Stimulated activated naive CD8-positive, alpha-beta T cell treated with anti-CD3 and anti-CD28 coated beads, Interleukin-15, Interleukin-2, amounts not matched to agents 100 U/mL and 50 U/mL, for 24 hours (primary cell): ENCODE results near the gene ALK.

Experiments used
- ATAC-seq: fragments of 150-1000 bp; cut with Tn5 transposase; one replicate; pipeline ENCODE4 v1.10.0; 2021
- DNase-seq: peaks from one replicate; pipeline ENCODE4 v3.0.0; 2021

Gene ALK

DNA sequence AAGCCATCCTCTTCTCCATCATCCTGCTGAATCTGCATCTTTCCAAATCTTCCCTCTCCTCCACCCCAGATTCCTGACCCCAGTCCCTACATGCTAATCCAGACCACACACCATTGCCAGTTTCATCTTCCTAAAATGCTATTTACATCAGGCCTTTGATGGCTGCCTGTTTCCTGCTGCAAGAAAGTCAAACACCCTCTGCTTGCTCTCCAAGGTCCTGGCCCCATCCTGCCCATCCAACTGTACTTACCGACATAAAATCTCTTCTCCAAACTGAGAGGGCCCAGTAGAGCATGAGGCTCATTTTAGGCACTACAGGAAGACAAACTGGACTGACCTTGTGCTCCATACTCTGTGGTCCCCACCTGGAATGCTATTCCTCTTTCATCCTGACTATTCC lies 19.0 kb downstream of the ALK start:
- no peak for ATAC-seq

DNA sequence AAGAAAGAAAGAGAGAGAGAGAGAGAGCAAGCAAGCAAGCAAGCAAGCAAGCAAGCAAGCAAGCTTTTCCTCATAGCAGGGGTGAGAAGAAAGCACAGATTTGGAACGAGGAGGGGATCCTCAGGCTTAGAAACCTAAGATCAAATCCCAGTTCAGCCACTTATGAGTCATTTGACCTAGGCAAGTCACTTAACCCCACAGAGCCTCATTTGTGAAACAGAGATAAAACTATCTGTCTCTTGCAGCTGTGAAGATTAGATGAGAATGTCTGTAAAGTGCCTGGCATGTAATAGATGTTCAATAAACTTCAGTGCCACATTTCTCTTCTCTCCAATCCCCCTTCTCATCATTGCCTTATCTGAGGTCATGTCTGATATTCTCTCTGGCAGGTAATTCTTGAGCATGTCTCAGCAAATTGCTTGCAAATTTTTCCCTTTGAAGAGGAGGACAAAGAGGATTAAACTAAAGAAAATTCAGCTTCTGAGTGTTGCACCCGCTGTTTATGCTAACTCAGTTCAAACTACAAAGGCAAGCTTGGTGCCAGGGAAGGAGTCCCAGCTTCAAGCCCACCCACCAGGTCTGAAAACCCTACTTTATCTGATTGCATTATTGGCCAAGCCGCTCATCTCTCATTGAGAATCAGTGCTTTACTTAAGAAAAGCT lies 20.3 kb downstream of the ALK start:
- ATAC-seq (no peak), DNase-seq (no peak)

More for the DNA sequence above, 19.0 kb downstream of the ALK start:
- no peak for DNase-seq

DNA sequence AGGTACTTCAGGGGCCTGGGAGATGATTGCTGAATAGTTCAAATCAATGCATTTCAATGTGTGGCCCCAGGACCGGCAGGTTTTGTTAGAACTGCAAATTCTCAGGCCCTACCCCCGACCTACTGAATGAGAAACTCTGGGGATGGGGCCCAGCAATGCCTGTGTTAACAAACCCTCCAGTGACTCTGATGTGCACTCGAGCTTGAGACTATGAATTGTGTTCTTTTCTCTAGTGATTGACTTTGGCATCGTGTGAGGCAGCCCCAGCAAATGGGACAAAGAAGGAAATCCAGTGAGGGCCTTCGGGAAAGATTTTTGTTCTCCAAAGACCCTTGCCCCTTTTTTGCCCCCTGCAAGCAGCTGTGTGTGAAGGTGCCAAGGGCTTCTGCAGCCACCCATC lies 22.4 kb downstream of the ALK start:
- ATAC-seq (no peak), DNase-seq (no peak)

DNA sequence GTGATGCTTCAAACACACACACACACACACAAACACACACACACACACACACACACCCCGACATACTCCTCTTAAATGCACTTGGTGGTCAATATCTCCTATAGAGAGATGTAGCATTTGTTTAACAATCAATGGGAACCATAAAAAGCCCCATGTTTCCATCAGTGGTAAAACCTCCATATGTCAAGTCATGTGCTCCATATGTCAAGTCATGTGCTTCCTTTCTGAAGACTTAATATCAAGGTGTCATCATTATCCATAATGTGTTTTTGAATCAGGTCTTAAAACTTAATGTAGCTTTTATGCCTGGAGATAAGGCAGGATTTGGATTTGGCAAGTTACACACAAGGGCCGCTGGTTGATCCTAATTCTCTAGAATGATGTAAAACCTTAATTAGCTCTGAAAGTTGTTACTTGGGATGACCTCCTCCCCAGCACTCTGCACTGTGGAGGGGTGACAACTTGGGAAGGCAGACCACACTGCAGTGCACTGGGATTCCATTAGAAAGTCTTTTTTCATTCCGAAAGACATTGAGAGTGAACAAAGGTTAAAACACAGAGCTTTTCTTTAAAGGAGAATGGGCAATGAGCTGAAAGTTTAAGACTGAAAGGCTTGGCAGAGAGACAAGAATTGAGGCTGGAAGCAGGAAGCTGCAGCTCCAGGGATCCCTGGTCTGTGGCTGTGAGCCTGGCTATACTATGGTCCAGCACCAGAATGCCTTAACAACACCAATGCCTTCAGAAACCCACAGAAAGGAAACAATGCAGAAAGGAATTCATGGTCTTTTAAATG lies 26.4 kb downstream of the ALK start:
- no peak for ATAC-seq

DNA sequence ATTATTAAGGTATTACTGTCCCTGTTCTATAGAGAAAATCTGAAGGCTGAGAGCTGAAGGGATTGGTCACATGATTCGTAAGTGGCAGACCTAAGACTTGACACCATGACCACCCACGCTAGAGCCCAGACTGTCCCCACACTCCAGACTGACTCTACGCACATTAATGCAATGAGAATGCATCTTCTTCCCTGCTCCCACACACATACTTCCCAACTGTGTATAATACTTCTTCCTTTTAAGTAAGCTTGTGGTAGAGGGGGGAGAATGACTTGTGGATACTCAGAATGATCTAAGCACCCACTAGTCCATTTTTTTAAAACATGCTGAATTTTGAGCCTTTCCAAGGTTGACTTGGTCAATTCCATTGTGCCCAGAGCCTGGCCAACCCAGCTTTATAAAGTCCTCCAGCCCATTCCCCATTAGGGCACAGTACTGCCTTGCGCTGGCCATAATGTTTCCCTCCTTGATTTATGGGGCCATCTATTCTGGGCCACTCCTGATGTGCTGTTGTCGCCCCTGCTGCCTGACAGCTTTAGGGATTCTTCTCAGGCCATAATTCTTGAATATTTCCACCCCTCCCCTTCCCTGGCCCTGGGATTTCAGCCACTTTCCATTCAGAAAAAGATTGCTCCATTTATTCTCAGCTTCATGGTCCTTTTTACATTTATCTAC lies 28.7 kb downstream of the ALK start:
- ATAC-seq (no peak), DNase-seq (no peak)

More for the DNA sequence above, 26.4 kb downstream of the ALK start:
- no peak for DNase-seq

DNA sequence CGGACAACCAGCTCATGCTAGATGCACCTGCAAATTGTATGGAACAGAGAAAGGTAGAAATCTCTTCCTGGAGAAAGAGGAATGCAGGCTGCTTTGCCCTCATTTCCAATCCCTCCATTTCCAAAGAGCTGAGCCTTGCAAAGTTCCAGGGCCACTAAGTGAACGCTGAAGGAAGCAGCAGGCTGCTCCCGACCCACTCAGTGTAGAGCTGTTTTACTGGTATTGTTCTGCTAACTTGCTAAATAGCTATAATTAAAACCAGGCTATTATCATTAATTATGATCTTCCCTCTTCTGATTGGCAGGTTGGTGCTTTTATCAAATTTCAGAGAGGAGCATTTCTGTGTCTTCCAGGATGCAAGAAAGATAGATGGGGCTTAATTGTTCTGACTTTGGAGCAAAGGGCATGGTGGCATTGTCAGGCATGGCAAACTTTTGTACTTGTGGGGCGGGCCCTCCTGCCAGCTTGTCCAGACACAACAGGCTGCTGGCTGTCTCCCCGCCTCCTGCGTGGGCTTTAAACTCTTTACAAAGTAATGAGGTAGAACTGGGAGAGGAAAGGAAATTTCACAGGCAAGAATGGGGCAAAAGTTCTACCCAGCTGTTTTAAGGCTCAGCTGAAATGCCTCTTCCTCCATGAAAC lies 40.2 kb downstream of the ALK start:
- DNase-seq: no peak
- no peak for ATAC-seq

DNA sequence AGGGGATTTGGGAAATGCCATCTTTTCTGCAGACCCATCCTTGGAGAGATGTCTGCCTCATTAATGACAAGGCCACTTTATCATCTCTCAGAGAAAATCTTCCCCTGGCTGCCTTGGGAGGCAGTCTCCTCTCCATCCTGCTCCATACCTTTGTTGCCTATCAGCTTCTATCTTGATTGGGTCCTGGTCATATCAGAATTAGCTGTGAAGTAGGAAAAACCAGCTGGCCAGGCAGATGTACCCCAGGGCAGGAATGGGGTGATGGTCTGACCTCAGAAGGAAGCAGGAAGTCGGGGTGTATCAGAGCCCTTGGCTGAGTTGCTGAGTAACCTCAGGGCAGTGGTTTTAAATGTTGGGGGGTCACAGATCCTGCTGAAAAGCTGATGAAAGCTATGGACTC lies 41.3 kb downstream of the ALK start:
- no peak for DNase-seq
- no peak for ATAC-seq

DNA sequence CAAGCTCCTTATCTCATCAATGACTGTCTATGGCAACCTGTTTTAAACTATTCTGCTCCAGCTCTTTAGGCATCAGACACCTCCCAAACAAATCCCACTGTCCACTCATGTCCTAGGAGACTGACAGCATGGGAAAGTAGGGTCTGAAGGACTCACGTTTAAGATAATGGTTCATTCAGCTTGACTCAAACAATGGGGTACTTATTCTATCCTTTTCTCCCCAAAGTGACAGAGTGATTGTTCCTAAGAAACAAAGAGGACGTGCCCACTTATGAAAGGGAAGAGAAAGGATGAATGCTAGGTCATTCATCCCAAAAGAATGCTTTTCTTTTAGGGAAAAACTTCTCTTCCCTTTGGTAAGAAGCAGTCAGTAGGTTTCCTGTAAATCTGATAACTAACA lies 41.9 kb downstream of the ALK start:
- DNase-seq (no peak), ATAC-seq (no peak)

DNA sequence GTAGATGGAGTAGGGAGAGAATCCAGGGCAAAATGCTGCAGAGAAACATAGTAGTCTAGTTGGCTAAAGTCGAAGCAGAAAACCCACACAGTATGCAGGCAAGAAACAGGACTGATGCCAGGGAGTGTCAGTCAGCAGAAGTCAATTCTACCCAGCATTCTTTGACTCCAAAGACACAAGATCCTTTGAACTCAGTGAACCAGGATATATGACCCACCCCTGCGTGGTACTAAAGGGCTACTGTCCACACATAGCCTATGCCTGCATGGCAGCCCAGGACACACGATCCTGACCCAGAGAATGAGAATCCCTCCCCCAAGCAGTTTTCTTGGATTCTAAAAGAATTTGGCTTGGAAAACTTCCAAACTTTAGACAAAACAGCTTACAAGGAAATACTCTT lies 42.5 kb downstream of the ALK start:
- ATAC-seq (no peak), DNase-seq (no peak)

DNA sequence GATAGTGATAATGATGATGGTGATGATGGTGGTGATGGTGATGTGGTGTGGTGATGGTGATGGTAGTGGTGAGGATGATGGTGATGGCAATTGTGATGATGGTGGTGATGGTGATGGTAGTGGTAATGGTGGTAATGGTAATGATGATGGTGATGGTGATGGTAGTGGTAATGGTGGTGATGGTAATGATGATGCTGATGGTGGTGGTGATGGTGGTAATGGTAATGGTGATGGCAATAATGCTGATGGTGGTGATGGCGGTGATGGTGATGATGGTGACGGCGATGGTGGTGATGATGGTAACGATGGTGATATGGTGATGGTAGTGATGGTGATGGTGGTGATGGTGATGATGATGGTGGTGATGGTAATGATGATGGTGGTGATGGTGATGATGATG lies 45.0 kb downstream of the ALK start:
- DNase-seq (no peak), ATAC-seq (no peak)

DNA sequence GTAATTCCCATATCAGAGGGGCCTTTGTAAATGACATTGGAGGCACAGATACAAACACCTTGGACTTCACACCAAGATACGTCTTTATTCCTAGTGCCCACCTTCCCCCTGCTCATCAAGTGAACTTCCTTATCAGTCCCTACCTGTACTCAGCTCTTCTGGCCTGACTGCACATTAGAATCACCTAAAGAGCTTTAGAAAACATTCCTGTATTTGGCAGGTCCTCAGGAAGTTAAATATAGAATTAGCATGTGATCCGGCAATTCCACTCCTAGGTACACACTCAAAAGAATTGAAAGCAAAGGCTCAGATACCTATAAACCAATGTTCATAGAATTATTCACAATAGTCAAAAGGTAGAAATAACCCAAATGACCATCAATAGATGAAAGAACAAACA lies 46.6 kb downstream of the ALK start:
- ATAC-seq: no peak
- no peak for DNase-seq

DNA sequence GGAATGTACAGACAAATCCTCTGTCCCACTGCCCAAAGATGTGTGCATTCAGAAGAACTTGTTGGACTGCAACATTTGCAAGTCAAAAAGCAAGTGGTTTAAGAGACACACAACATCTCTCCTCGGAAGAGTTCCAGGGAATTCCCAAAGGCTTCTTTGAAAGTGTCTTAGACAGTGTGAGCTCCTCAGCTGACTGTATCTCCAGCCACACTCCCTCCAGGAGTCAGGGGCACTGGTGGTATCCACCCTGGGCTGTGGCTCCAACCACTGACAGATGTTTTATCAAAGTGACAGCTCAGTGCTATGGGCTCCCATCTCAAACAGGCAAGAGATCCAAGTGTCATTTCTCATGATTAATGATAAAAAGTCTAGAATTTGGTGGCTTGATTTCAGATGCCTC lies 48.5 kb downstream of the ALK start:
- no peak for ATAC-seq
- no peak for DNase-seq

DNA sequence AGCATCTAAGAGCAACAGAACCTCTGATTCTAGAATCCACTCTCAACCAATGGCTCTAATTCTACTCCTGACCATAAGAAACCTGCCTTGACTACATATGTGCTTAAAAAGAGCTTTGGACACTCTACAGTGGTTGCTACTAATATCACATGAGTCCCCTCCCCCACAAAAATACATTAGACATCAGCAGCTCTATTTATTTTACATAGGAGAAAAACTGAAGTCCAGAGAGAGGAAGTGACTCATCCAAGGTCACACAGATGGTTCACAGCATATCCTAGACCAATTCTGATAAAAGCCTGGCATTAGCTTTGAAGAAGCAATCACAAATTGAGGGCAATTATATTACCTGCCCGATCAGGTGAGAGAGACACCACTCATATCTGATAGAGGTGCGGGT lies 49.8 kb downstream of the ALK start:
- ATAC-seq (no peak), DNase-seq (no peak)

DNA sequence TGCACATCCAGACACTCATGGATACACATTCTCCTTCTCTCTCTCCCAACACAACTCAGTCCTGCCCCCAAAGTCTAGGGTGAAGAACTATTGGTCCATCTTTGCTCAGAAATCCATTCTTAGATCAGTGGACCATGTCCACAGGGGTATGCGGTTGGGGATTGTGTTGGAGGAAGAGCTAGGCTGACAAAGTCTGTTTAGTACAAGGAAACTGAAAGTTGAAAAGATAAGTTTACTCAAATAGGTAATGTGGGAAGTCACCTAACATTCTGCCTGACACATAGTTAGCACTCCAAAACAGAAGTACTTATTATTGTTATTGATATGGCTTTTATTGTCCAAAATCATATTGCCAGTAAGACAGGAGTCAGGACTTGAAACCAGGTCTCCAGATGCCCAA lies 55.9 kb downstream of the ALK start:
- no peak for ATAC-seq
- DNase-seq: no peak

DNA sequence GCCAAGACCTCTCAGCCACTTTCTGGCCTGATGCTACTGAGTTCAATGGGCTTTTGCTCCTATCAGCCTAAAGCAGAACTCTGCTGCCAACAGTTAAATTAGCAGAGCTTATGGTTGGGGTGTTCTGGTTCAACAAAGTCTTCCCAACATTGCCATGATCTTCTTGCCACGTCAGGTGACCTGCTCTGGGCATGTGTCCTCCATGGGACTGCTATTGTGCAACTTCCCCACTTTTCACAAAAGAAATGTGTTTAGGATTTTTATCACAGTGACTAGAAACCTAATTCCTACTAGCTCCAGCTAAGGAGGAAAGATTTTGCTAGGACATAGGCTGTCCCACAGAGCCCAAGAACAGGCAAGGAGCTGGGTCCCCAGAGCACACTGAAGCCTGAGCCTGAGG lies 56.4 kb downstream of the ALK start:
- DNase-seq (no peak), ATAC-seq (no peak)

DNA sequence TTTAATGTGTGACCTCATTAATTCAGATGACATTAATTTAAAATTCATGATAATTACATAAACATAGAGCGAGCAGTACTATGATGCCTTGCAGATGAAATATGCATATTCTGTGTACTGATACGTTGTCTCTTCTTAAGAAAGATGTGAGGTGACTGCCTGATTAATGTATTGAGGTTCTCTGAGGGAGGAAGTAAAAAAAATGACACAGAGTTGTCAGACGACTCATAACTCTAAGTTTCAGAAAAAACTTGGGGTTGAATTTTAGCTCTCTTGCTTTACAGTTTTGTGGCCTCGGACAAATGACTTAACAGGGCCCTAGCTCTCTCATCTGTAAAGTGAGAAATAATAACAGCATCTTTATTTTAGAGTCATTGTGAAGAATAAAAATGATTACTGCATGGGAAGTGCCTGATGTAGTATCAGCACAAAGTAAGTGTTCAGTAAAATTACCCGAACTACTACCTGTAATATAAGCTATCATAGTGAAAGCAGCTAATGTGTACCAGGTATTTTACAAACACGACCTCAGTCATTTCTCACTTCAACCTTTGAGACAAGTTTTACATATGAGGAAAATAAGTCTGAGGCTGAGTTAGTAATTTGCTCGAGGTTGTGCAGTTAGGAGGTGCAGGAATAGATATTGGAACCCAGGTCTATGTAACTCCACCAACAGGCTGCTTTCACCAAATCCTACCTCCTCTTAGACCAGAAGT lies 65.3 kb downstream of the ALK start:
- ATAC-seq: no peak
- DNase-seq: no peak

DNA sequence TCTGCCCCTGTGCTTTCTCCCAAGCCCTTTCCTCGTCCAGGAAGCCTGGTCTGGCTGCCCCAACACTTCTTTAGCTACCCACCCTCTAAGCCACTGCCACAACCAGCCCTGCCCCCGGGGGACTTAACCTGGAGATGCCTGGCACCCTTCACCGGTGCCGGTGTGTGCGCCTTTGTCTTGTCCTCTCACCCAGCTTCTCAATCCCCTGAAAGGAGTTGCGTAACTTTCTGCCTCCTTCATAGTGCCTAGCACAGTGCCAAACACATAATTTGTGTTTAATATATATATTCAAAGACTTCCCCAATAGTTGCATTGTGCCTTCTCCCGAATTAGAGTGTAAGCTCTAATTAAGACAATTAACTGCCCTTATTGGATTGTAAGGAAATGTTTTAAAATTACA lies 70.6 kb downstream of the ALK start:
- DNase-seq (no peak), ATAC-seq (no peak)

DNA sequence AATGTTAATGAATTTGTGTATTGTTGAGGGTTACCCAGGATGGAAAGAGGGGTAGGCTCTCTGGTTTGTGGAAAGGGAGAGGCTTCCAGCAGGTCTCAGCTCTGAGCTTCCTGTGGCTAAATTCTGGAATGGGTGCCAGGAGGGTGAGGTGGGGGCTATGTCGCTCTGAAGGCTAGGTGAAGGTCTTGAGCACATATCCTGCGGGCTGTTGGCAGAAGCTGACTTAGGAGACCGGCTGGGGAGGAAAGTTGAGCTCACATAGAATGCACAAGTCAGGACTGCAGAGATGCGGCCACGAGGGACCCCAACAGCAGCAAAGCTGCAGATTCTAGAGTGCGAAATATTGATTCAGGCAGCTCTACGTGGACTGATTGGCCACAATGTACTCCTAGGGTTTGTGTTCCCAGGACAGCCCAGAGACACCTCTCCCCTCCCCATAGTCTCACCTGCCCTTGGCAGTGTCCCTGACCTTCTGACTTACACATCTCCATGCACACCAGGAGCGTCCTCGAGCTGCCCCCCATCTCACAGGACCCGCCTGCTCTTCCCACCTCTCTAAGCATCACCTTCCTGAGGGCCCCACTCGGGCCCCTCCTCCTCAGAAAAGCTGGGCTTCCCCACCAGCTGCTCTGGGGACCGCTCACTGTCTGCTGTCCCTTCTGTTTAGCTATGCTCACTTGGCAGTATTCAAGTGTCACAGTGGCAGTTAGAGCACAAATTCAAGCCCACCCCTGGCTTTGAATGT lies 72.6 kb downstream of the ALK start:
- ATAC-seq: no peak
- no peak for DNase-seq

DNA sequence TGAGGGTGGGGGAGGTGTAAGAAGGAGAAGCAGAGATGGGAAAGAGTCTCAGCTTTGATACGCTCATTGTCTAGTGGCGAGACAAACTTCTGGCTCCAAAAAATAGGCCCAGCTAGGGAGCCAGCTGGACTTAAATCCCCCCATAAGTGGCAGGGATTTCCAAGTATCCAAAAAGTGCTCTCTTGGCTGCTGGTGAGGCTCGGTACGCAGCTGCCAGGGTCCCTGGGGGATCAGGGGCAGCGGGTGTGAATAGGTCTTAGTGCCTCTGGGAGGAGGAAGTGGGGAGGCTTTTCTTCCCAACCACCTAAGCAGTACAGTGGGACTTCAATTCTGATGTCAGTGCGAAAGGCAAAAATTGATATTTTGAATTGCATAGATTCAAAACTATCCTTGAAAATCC lies 73.5 kb downstream of the ALK start:
- no peak for ATAC-seq

DNA sequence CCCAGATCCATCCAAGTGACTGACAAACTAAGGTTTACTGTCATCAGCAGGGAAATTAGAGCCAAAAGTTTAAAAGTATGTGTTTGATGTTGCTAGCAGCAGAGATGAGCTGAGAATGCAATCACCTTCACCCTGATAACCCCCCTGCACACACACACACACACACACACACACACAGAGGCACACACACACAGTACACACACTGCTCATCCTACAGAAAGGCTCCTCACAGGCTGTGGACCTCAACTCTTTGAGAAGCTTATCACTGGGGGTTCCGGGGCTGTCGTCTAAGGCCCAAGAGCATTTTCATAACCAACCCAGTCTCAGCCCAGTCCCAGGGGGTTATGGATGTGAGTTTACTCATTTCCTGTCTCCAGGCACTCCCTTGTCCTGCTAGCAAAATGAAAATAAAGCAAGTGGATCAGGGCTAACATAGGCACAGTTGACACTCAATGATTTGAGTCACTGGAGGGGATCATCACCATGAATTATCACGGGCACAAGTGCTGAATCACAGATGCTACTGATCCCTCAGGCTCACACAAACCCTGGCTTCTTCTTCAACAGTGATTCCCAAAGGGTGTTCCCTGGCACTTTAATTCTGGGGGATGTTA lies 76.6 kb downstream of the ALK start:
- no peak for DNase-seq
- no peak for ATAC-seq

More for the DNA sequence above, 73.5 kb downstream of the ALK start:
- DNase-seq: no peak

DNA sequence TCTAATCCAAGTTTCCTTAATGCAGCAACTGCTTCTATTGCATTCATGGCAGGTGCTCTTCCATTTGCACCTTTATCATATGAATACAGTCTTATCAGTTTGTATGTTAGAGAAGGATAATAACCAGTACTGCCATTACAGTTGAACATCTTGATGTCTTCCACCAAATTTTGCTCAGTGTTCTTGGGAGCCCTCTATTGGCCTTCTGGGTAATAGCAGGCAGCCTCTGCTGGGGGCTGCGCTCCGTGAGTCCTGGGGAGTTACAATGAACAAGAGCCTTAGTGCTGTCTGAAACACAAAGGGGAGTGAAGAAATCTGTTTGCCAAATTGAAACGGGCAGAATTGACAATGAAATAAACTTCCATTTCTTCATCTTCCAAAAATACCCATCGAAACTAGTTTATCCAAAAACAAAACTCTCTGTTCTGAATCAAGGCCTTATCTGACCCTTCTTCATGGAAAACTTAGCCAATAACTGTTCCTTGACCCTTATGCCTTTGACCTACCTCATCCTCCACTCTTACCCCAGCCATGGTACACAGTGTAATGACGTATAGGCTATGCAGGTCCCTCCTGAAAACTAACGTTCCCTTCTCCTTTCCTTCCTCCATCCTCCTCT lies 79.9 kb downstream of the ALK start:
- ATAC-seq (peak; percentile 28), DNase-seq (peak; percentile 24)
